ENCODE data around the gene DDIT4L. TPM values are rescaled to one million over a fixed set of nuclear protein-coding genes. Genes with fewer than 3 reads are reported as not detected.
"Not testable (repeated sequence)": the region's sequence is repeated elsewhere in the genome, so short reads cannot be mapped to it uniquely, and the experiment has no call there.

DDIT4L gene, protein sequence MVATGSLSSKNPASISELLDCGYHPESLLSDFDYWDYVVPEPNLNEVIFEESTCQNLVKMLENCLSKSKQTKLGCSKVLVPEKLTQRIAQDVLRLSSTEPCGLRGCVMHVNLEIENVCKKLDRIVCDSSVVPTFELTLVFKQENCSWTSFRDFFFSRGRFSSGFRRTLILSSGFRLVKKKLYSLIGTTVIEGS
- 1.9 and 13.7 TPM in 2 replicates for total RNA-seq

DNA sequence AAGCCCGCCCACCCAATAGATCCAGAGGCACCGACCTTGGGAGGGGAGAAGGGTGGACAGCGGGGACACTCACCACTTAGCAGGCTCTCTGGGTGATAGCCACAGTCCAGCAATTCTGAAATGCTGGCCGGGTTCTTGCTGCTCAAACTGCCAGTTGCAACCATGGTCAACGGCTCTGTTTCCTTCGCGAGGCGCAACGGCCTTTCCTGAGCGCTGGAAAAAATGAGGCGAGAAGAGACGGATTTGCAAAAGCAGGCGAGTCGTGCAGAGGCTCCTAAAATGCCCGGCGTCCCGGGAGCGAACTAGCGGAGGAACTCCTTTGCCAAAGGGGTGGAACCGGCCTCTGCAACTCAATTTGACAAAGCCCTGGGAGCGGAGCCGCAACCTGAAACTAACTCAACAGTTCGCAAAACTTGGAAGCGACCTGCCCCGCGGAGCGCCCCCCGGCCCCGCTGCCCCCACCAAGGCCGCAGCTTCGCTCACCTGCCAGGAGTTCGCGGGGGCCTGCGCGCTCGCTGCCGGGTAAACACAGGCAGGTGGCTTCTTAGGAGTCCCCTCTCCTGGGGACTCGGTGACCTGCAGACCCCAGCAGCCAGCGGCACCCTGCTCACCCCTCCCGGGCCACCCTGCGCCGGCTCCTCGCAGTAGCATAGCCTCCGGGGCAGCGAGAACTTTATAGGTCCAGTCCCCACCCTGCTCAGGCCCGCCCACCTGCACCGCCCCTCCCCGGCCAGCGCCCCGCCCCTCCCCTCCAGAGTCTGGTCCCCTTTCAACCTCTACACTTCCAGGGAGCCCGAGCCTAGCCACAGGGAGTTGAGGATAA, at the start of gene DDIT4L:
DDIT4L (minus strand) TSS at position 649 of the 823 bp plus-strand sequence; CDS start at position 164, 485 bp downstream.
- no peak for DNase-seq (ENCODE audit: low read depth, low spot score)

DNA sequence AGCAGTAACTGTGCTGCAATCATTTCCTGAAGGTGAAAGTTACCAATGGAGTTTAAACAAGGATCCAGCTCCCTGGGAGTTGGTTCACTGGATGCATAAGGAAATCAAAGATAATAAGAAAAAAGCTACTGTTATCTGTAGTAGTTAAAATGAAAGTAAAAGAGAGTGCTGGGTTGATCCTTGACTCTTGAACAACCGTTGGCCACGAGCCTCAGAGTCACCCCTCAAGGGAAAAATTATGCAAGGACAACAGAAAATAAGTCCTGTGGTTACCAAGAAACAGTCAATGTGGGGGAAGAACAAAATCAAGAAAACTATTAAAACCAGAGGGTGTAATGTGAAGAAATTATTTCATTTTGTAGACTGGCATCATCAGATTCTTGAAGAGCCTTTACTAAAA, 49.7 kb upstream of the DDIT4L start:
- no peak for DNase-seq (ENCODE audit: low read depth, low spot score)

DNA sequence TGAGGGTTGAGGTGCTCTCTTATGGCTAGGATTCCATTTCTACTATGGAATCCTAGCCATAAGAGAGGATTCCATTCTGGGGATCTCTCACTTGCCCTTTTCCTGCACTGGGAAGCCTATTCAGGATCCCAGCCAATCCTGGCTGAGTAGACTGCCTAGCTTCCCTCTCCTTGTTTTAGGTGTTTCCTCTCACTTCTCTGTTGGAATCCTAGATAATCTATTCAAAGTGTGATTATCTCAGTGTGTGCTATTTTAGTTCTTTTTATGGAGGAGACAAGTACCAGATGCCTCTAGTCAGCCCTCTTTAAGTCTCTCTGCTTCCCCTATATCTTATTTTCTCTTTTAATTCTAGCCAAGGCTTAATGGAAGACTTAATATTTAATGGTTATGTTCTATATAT, 34.5 kb upstream of the DDIT4L start:
- DNase-seq (ENCODE audit: low read depth, low spot score): no peak

DNA sequence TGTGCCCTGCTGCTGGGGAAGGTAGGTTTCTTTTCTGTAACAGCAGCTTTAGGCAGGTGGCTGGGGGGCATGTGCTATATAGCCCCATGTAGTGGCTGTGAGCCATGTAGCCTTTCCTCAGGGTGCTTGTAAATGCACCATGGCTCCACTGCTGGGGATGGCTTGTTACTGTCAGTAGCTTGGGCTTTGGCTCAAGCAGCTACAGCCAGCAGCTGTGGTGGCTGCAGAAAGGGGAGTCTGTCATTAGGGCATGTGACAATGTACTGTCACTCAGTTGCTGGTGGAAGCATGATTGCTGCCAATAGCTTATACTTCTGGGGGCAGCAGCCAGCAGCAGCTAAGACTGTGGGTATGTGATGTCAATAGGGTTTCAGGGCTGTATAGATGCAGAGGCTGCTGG, 33.9 kb upstream of the DDIT4L start:
- no peak for DNase-seq (ENCODE audit: low read depth, low spot score)

DNA sequence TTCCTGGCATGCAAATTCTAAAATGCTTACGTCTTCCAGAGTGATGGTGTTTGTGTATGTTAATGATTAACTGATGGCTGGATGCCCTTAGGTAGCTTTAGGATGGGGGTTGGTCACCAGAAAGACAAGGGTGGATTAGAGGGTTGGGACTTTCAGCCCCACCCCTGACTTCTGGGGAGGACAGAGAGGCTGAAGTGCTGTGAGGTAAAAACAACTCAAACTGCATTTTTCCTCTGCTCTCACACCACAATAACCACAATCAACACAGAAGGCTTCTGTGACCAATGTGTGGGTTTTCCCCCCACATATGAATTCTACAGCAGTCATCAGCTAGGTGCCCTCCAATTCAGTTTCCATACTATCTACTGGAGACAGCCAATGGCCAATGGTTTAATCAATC, 18.7 kb upstream of the DDIT4L start:
- no peak for DNase-seq (ENCODE audit: low read depth, low spot score)

DNA sequence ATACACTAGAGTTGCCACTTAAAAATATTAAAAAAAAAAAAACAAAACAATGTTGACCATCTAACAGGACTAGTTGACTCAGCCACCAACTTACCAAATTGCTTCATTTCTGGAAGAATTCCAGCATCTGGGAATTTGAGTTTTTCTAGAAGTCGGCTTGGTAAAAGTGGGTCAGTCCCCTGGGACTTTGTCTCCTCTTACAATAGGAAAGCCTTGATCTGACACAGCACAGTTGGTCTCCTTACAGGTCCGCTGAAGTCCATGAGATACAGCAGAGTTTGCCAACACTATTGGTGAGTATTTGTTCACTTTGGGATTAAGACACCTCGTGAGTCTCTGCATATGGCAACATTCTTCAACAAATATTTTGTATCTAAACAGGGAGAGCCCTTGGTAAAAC, 18.2 kb upstream of the DDIT4L start:
- DNase-seq (ENCODE audit: low read depth, low spot score): no peak

DNA sequence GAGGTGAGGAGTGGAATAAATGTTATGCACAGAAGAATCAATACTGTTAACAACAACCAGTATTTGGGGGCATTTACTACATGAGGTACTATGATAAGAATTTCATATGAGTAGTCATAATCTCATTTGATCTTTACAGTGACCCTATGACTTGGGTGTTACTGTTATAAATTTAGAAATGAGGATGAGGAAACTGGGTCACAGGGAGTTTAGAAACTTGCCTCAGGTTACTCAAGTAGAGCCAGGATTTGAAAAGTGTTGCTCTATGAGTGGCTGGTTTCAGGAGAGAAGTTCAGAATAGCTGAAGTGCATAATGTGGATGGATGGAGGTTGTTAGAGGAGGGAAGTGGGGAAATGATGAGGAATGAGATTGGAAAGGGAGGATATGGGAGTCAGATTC, 16.6 kb upstream of the DDIT4L start:
- DNase-seq (ENCODE audit: low read depth, low spot score): no peak

DNA sequence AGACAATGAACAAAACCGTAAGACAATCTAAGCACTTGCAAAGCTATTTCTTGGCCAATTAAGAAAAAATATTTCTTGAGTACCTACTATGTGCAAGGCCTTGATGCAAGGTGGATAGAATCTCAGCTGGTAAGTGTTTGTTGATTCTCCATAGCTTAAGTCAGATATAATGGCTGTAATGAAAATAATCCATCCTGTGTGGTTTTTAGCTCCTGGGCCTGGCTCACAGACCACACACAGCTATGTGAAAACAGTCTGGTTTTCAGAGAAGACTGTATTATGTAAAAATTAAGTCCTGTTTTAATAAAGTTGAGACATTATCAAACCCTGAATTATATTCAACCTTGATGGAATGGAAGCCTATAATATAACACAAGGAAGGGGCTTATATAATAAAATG, 7.8 kb upstream of the DDIT4L start:
- DNase-seq (ENCODE audit: low read depth, low spot score): no peak

DNA sequence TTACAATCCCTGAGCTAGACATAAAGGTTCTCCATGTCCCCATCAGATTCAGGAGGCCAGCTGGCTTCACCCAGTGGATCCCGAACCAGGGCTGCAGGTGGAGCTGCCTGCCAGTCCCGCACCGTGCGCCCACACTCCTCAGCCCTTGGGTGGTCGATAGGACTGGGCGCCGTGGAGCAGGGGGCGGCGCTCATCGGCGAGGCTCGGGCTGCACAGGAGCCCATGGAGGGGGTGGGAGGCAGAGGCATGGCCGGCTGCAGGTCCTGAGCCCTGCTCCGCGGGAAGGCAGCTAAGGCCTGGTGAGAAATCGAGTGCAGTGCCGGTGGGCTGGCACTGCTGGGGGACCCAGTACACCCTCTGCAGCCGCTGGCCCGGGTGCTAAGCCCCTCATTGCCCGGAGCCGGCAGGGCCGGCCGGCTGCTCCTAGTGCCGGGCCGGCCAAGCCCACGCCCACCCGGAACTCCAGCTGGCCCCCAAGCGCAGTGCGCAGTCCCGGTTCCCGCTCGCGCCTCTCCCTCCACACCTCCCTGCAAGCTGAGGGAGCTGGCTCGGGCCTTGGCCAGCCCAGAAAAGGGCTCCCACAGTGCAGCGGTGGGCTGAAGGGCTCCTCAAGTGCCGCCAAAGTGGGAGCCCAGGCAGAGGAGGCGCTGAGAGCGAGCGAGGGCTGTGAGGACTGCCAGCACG, 6.3 kb upstream of the DDIT4L start:
- DNase-seq (ENCODE audit: low read depth, low spot score): not testable (repeated sequence)

DNA sequence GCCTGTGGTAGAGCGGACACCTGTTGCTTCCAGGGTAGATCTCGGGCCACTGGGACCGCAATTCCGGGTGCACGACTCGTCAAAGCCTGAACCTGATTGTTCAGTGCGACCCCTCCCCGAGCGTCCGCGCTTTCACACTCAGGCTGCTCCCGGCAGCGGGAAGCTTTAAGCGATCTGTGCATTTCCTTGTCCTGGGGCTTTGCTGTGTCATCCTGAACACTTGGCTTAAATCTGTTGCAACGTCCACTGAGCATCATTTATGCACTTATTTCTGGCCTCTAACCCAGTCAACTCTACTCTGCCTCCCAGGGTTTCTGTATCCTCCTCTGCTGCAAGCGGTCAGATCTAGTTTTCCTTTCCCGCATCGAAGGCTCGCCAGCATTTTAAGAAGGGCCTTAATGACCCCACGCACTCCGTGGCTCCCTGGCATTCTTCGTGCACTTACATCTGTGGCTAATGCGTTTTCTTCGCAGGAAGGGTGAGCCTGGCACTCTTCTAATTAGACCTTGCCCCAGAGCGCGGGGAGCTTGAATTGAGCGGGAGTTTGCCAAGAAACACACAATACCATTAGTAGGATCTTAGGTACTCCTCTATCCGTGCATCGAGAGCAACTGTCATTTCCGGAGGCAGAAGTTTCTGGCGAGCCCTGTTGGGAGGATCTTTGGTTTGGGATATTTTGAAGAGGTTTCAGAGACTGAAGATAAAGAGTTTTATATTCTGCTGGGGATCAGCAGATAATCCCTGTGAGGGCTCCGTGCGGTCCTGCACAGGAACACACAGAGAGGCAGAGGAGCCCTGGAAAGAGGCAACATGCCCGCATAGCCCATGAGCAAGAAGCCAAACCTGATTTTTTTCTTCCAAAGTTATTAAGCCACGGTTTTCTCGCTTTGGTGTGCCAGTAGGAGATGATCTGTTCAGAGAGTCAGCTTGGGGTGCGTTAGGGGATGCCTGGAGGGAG, 654 bp upstream of the DDIT4L start:
- DNase-seq (ENCODE audit: low read depth, low spot score): no peak

DNA sequence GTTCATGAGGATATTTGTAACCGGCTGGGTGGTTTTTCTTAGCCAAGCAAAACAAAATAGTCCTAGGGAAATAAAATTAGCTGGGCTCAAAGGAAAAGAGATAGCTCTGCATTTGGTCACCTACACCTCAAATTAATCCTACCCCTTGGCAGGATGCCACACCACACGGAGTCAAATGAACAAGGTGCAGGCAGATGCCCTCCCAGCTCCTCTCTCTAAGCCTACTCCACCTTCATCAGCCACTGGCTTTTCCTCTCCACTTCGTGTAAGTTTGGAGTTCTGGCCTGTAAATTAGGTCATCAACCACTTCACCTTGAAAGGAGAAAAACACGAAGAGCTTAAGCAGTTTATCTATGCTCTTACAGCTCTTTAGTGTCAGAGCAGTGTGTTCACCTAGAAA, 1.4 kb downstream of the DDIT4L start:
- no peak for DNase-seq (ENCODE audit: low read depth, low spot score)

DNA sequence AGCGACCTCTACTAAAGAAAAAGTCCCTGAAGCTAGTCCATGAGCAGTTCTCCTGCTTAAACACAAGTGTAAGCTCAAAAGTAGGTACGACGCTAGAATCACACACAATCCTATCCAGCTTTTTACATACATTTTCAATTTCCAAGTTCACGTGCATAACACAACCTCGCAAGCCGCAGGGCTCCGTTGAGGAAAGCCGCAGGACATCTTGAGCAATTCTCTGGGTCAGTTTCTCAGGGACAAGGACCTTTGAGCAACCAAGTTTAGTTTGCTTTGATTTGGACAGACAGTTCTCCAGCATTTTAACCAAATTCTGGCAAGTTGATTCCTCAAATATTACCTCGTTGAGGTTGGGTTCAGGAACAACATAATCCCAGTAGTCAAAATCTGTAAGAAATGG, 2.5 kb downstream of the DDIT4L start:
- DNase-seq (ENCODE audit: low read depth, low spot score): no peak

DNA sequence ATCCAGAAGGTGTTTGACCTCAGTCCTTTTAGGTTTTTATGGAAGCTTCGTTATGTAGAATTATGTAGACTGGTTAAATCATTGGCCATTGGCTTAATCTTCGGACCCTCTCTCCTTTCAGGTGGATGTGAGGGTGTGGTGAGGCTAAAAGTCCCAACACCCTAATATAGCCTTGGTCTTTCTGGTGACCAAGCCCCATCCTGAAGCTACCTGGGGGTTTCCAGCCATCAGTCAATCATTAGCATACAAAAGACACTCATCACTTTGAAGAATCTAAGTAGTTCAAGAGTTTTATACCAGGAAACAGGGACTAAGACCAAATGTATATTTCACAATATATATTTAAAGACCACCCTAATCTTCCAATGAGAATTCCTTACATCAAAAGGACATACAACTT, 5.5 kb downstream of the DDIT4L start:
- DNase-seq (ENCODE audit: low read depth, low spot score): no peak

DNA sequence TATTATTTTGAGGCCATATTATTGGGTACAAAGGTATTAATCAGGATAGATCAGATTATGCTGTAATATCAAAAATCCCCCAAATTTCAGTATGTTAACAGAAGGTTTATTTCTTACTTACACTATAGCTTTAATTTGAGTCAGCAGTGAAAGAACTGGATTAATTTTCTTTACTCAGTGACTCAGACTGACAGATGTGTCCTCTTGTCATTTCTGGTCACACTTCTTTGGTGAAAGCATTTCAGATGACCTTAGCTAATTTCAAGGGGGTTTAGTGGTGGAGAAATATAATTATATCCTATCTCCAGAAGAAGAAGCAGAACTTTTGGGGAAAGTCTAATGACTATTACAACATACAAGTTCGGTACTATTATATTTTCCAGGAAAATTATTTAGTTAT, 12.4 kb downstream of the DDIT4L start:
- no peak for DNase-seq (ENCODE audit: low read depth, low spot score)

DNA sequence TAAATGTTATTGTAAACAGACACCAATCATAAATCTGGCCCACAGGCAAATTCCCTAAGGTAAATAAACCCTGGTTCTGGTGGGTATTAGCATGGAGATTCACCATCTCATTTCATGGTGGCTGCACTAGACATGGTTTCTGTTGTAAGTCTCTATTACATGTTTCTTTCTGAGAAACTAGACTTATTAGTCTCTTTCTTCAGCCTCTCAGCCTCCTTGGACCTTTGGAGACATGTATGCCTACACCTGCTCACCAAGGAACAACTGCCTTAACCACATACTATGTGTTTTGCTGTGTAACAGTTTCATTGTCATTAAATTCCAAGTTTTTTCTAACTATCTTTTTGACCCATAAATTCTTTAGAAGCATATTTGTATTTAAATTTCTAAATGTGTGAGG, 13.1 kb downstream of the DDIT4L start:
- no peak for DNase-seq (ENCODE audit: low read depth, low spot score)

DNA sequence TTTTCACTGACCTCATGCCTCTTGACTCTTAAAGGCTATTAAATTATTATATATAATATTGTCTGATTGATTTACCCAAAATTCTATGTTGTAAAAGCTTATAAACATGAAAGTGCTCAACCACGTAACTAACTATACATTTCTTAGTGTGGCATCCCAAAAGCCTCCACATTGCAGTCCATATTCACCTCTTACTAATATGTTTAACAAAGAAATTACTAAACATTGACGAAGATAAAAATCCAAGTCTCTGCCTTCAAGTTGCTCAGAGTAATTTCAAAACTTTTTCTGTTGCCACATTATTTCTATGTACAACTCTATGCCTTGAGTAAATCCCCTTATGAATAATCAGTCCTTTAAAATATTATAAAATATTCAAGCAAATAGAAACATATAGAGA, 14.4 kb downstream of the DDIT4L start:
- DNase-seq (ENCODE audit: low read depth, low spot score): no peak

DNA sequence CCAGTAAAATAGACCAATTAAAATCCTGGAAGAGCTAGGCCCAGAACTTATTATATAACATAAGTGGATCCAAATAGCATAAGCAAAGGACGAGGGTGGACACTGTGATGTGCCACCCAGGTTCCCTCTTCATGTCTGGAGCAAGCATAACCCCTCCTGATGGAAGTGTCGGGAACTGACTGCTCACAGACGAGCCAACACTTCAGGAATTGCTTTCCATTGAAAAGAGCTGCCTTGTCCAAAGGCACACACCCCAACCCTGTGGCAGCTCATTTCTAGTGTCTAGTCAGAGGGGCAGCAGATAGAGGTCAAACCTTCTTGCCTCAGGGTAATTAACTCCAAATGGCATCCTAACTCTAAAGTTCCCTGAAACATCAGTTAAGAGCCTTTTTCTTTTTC, 15.3 kb downstream of the DDIT4L start:
- no peak for DNase-seq (ENCODE audit: low read depth, low spot score)

DNA sequence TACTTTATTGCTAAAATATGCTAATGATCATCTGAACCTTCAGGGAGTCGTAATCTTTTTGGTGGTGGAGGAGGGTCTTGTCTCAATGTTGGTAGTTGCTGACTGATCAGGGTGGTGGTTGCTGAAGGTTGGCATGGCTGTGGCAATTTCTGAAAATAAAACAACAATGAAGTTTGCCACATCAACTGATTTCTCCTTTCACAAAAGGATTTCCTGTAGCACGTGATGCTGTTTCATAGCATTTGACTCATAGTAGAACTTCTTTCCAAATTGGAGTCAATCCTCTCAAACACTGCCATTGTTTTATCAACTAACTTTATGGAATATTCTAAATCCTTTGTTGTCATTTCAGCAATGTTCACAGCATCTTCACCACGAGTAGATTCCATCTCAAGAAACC, 19.3 kb downstream of the DDIT4L start:
- DNase-seq (ENCODE audit: low read depth, low spot score): peak; percentile 8

DNA sequence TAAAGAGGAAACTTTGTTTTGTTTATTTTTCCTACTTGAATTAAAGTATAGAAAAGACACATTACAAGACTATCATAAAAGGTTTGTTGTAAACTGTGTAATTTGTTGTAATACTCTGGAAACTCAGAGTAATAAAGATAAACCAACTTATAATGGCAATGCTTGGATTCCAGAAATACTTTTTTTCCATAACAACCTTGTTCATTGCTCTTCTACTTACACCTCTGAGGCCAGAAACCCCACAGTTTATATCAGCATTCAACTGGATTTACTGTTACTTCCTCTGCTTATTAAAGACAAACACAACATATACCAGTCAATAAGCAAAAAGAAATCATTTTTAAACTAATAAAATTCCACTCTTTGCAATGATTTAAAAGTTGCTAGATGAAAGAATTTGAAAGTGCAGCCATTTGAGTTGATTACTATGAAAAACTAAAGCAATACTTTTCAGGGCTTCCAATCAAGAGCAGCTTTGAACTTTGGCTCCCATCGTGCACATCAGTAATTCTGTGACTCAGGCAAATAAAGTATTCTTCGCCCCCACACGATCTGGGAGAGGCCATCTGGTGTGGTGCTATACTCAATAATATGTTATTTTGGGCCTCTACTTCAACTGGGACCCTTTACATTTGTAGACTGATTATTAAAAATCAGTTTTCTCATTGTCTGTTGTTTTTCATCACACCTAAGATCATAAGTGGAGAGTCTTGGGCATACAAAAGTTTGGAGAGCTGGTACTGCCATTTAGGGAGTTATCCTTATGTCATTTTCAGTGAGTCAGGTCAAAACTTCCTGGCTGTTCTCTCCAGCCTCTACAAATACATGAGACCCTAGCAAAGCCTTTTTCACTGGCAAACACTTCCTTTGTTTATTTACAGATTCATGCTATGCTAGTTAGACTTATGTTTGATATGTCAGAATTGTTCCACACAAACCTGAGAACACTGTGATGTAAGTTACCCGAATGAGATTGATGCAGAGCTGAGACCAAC, 20.5 kb downstream of the DDIT4L start:
- no peak for DNase-seq (ENCODE audit: low read depth, low spot score)

DNA sequence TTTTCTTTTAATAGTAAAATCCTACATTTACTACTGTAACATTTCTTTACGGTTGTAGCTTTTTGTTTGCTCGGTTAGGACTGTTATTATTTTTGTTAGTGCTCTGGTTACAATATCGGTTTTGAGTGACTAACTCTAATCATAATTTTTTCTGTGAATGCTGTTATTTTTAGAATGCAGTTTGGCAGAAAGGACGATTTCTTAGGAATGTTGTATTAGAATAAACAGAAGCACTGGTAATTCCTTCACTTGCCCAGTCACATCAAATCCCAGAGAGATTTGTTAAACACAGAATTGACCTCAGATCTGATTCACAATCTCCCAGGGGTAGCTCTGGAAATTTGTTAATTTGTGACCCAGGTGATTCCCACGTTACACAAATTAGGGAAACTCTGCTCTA, 21.7 kb downstream of the DDIT4L start:
- no peak for DNase-seq (ENCODE audit: low read depth, low spot score)

Data from pulmonary artery endothelial cell (primary cell).